Loucy (cell line): ENCODE results near the gene NAGPA.

Experiments used
- CTCF ChIP-seq: fragments of 200-600 bp; sonication (generic); conservative IDR thresholded peaks from 2 replicates; pipeline ENCODE4 v1.5.1; 2014; ENCODE audit warnings: mild to moderate bottlenecking, antibody characterized with exemption, low read length
- EZH2phosphoT487 ChIP-seq: fragments of 200-600 bp; IDR thresholded peaks from 2 replicates; pipeline ENCODE4 v1.6.1; 2018; ENCODE audit warnings: antibody characterized with exemption, mild to moderate bottlenecking, moderate library complexity, borderline replicate concordance

DNA sequence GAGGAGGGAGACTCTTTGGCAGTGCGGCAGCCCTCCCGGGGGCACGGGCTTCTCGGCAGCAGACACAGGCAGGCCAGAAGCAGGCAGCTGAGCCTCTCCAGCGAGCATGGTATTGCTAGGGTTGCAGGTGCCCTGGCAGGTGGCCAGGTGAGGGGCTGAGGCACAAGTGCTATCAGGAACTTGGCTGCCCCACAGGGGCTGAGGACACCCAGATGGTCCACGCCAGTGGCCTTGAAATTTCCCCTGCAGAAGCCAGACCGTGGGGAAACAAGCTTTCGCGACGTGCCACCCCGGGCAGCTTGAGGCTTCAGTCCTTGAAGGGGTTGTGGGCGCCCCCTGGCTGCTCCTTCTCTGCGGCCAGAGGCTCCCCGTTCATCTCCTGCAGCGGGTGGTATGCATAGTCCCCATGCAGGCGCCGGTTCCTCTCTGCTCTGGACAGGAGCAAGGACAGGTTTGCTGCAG lies 8.5 kb downstream of the NAGPA start:
- TF ChIP-seq CTCF = no peak
- TF ChIP-seq EZH2phosphoT487 = no peak
